Upper lobe of left lung (tissue), 6 donors: ENCODE data around the gene OSCP1. TPM values are rescaled to one million over a fixed set of nuclear protein-coding genes. Genes with fewer than 3 reads are reported as not detected.

Source experiments
- ATAC-seq, 2 donors: fragments of 200-7000 bp; cut with Tn5 transposase; one replicate each; pipeline ENCODE4 v1.9.1; 2022; ENCODE audit warnings: mild to moderate bottlenecking in 2 of 2, moderate library complexity in 2 of 2; ENCODE audit not compliant: low FRiP score in 2 of 2
- DNase-seq, 2 donors: peaks; one replicate each; pipeline ENCODE4 v3.0.0-alpha.2; 2019 to 2020
- H3K27ac ChIP-seq, 4 donors: fragments of 200-600 bp; sonication (generic); one replicate each; pipeline ENCODE4 v1.5.1; 2016 to 2019
- H3K27me3 ChIP-seq, 4 donors: fragments of 200-600 bp; sonication (generic); one replicate each; pipeline ENCODE4 v1.5.1; 2017 to 2019
- H3K36me3 ChIP-seq, 4 donors: fragments of 200-600 bp; sonication (generic); one replicate each; pipeline ENCODE4 v1.5.1; 2016 to 2019
- H3K4me1 ChIP-seq, 4 donors: fragments of 200-600 bp; sonication (generic); one replicate each; pipeline ENCODE4 v1.5.1; 2018 to 2019
- H3K4me3 ChIP-seq, 4 donors: fragments of 200-600 bp; sonication (generic); one replicate each; pipeline ENCODE4 v1.5.1; 2017 to 2019; ENCODE audit warnings: mild to moderate bottlenecking in 2 of 4, moderate library complexity in 1 of 4
- H3K9me3 ChIP-seq, 4 donors: fragments of 200-600 bp; sonication (generic); one replicate each; pipeline ENCODE4 v1.5.1; 2018 to 2019
- EP300 ChIP-seq, 4 donors: sonication (generic); formaldehyde crosslinking; IDR thresholded peaks; one replicate each; pipeline ENCODE4 v1.5.1; 2017; ENCODE audit warnings: antibody characterized with exemption in 4 of 4, control low read depth in 2 of 4
- POLR2A ChIP-seq, 4 donors: fragments of 450-650 bp; IDR thresholded peaks; one replicate each; pipeline ENCODE4 v1.5.1; 2016 to 2017; ENCODE audit warnings: antibody characterized with exemption in 4 of 4, mild to moderate bottlenecking in 2 of 4
- POLR2AphosphoS5 ChIP-seq, 2 donors: sonication (generic); formaldehyde crosslinking; IDR thresholded peaks; one replicate each; pipeline ENCODE4 v1.5.1; 2017; ENCODE audit warnings: antibody characterized with exemption in 2 of 2
- WGBS, 2 donors: methylation state at CpG; one replicate each; pipeline ENCODE4 v1.1.5; 2017 to 2018; 5-methylcytosine and 5-hydroxymethylcytosine counted together
- total RNA-seq, 6 donors: library from RNA; depleted of rRNA in 4 of 6; stranded (reverse); fragments of >200 nt in 4 of 6; gene quantifications; one replicate each; pipeline versions ENCODE4 v1.1.0 to v1.2.1, GENCODE V29; 2016 to 2021
- TF ChIP-seq, protein P1 (sequence below), 6 experiments: fragments of 450-650 bp in 4 of 6; fragments of 200-600 bp in 2 of 6; sonication (generic) in 2 of 6; IDR thresholded peaks; one replicate each; pipeline ENCODE4 v1.5.1; 2016 to 2019; ENCODE audit warnings: antibody characterized with exemption in 6 of 6
- donor health status: DM: no; HTN: no; CAD: no; lungs with moderate emphysema.
- donor health status: DM: no; HTN: yes; CAD: no; lungs with severe emphysema.

OSCP1 gene
- total RNA-seq, 6 donors from 2014 or later: 11.8 to 28.2 (median 13.6) TPM

DNA sequence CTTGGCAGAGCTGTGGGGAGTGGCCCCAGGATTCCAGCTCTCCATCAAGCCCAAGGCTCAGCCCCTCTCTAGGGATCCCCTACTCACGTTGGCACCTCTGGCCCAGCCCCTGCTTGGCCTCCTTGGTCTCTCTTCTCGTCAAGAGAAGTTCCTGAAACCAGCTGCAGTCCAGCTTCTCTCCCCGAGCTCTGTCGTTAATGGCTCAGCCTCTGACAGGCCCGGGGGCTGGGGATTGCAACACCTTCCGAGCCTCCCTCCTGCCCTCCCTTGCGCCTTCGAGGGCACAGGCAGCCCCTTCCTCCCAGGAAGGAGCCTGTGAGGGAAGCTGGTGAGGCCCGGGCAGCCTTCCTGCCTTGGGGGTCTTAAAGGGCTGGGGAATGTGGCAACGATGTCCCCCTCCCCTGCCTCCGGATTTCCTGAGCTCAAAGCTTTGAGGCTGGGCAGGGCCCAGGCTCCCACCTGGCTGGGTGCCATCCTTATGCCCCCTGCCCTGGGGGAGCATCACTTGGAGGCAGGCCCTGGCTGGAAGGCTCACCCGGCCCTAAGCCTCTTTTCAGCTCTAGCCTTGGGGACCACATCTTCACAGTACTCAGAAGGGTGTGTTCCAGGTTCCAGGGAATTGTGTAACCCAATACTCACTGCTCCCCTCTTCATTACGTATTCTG is 32.6 kb upstream of the OSCP1 start, which contains the start of gene CSF3R:
Gene CSF3R (minus strand): TSS at position 190 of the 665 bp plus-strand sequence. CDS start 3,417 bp downstream, outside the sequence.
- Histone ChIP-seq H3K4me3 (peak within 1 kb of the TSS in 3 of 4 donors; percentile 35 to 53 (median 48)), H3K9me3 (no peaks in the 10 kb centered on the region), H3K27me3 (no peaks in the 10 kb centered on the region), H3K36me3 (no peaks in the 10 kb centered on the region), H3K4me1 (peaks cover 17 to 43% (median 31%) of the 10 kb centered on the region in 4 donors), H3K27ac (peak within 1 kb of the TSS; percentile 83 to 92 (median 86))
- DNase-seq (peak in 1 of 2 donors; percentile 80), ATAC-seq (peak; percentile 1 to 44)
- peak in 1 of 4 donors; percentile 74 for TF ChIP-seq POLR2A (IDR thresholded peaks at IDR 0.05)
- TF ChIP-seq, protein P1, sequence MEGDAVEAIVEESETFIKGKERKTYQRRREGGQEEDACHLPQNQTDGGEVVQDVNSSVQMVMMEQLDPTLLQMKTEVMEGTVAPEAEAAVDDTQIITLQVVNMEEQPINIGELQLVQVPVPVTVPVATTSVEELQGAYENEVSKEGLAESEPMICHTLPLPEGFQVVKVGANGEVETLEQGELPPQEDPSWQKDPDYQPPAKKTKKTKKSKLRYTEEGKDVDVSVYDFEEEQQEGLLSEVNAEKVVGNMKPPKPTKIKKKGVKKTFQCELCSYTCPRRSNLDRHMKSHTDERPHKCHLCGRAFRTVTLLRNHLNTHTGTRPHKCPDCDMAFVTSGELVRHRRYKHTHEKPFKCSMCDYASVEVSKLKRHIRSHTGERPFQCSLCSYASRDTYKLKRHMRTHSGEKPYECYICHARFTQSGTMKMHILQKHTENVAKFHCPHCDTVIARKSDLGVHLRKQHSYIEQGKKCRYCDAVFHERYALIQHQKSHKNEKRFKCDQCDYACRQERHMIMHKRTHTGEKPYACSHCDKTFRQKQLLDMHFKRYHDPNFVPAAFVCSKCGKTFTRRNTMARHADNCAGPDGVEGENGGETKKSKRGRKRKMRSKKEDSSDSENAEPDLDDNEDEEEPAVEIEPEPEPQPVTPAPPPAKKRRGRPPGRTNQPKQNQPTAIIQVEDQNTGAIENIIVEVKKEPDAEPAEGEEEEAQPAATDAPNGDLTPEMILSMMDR (IDR thresholded peaks at IDR 0.05): no peak
- TF ChIP-seq EP300 (IDR thresholded peaks at IDR 0.05): no peak
- TF ChIP-seq POLR2AphosphoS5 (IDR thresholded peaks at IDR 0.05): peak in 1 of 2 donors; percentile 23
- 19 to 30% methylated on average over 9 to 13 of the region's 13 CpGs for WGBS, 2 donors

DNA sequence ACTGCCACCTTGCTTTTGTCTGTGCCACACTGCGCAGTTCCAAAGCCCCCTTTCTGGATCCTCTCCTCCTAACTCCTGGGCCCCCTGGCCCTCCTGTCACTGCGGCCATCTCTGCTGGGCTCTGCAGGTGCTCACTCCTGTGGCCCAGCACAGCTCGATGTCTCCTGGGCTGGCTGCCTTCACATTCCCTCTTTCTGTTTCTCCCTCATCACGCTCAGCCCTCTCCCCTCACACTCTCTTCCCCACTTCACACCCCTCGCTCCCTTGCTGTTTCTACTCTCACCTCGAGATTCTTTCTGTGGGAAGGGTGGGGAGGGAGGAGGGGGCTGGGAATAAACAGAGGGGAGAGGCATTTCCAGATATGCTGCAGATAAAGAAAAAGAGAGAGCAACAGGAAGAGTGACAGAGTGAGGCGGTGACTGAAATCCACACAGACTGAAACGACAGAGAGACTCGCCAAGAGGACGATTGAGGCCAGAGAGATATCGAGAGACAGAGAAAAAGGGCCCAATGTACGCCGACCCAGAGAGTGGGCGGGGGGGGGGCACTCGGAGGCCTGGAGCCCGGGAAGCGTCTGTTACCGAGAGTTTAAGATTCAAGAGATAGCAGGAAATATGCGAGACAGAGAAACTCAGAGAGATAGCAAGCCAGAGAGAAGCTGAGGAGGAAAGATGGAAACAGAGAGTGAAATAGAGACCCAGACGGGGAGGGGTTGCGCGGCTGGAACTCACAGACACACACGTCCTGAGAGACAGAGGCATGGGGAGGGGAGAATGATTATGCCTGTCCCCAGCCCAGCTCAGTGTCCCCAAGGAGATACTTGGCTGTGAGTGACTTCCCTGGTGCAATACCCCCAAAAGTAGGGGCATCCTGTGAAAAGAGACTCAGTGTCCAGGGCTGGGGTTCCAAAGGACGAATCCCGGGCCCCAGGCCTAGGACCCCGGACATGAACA is 31.8 kb upstream of the OSCP1 start:
- 11 to 21% methylated on average over 25 to 26 of the region's 26 CpGs for WGBS, 2 donors
- DNase-seq (no peak), ATAC-seq (peak in 1 of 2 donors; percentile 9)
- no peaks in the 10 kb centered on the region for H3K9me3 ChIP-seq
- no peaks in the 10 kb centered on the region for H3K27me3 ChIP-seq
- peaks cover 12 to 36% (median 26%) of the 10 kb centered on the region in 4 donors for H3K4me1 ChIP-seq
- H3K4me3 ChIP-seq: peak overlapping the region in 3 of 4 donors; percentile 35 to 53 (median 48)
- H3K36me3 ChIP-seq: no peaks in the 10 kb centered on the region
- H3K27ac ChIP-seq: peak overlapping the region; percentile 83 to 92 (median 86)
- TF ChIP-seq EP300 (IDR thresholded peaks at IDR 0.05) (no peak), POLR2AphosphoS5 (IDR thresholded peaks at IDR 0.05) (no peak), POLR2A (IDR thresholded peaks at IDR 0.05) (no peak)
- TF ChIP-seq, protein P1 (IDR thresholded peaks at IDR 0.05): no peak

DNA sequence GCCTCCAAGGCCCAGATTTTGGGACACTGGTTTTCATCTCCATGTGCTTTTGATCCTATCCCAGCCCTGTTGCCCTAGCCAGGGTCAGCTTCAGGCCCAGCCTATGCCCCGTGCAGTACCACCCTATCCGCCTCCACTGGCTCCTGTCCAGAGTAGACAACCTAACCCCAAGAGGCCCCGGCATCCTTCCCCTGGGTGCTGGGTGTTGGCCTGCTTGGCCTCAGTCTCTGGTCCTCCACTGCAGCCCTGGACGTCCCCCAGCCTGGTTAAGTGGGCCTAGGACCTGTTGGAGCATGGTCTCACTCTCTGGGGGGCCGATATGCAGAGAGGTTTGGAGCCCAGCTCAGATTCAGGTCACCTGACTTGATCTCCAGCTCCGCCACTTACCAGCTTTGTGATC is 30.8 kb upstream of the OSCP1 start:
- no peaks in the 10 kb centered on the region for H3K27me3 ChIP-seq
- H3K27ac ChIP-seq: peak overlapping the region; percentile 83 to 92 (median 86)
- H3K36me3 ChIP-seq: no peaks in the 10 kb centered on the region
- DNase-seq: no peak
- ATAC-seq: no peak
- no peaks in the 10 kb centered on the region for H3K9me3 ChIP-seq
- TF ChIP-seq POLR2AphosphoS5 (IDR thresholded peaks at IDR 0.05): no peak
- no peak for TF ChIP-seq POLR2A (IDR thresholded peaks at IDR 0.05)
- TF ChIP-seq, protein P1 (IDR thresholded peaks at IDR 0.05): no peak
- TF ChIP-seq EP300 (IDR thresholded peaks at IDR 0.05): no peak
- peaks cover 9 to 29% (median 24%) of the 10 kb centered on the region in 4 donors for H3K4me1 ChIP-seq
- peak overlapping the region in 2 of 4 donors; percentile 48 to 53 for H3K4me3 ChIP-seq
- 73 to 93% methylated on average over 4 to 6 of the region's 6 CpGs for WGBS, 2 donors

DNA sequence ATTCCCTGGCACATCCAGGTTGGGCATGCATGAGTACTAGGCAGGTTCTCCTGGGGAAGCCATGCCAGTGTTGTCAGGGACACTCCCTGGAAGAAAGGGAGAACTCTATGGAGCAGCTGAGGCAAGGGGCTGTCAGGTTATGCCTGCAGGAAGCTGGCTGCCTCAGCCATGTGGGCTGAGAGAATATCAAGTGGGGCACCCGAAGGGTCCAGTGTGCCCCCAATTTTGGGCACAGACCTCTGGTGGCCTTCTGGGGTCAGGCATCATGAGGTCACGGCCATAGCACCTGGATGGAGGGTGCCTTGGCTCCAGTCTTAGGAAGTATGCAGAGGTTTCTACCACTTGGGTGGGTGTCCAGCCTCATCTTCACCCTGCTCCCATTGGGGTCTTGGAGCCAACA is 29.9 kb upstream of the OSCP1 start:
- Histone ChIP-seq H3K27me3 (no peaks in the 10 kb centered on the region), H3K4me1 (peaks cover 4 to 25% (median 14%) of the 10 kb centered on the region in 4 donors), H3K36me3 (no peaks in the 10 kb centered on the region), H3K4me3 (peak overlapping the region in 1 of 4 donors; percentile 53), H3K27ac (peak overlapping the region in 3 of 4 donors; percentile 4 to 56 (median 23)), H3K9me3 (no peaks in the 10 kb centered on the region)
- DNase-seq (no peak), ATAC-seq (no peak)
- TF ChIP-seq POLR2AphosphoS5 (IDR thresholded peaks at IDR 0.05) (no peak), POLR2A (IDR thresholded peaks at IDR 0.05) (no peak), EP300 (IDR thresholded peaks at IDR 0.05) (no peak)
- TF ChIP-seq, protein P1 (IDR thresholded peaks at IDR 0.05): no peak
- 86% methylated on average over 2 of the region's 2 CpGs; no CpG with 5 or more reads in 1 of the 2 donors for WGBS, 2 donors
